Left ventricle myocardium superior (tissue), 1 donor: ENCODE measurements around the gene MARCKSL1. TPM values are rescaled to one million over a fixed set of nuclear protein-coding genes. Genes with fewer than 3 reads are reported as not detected.
A peak's percentile ranks its signal among the peaks of the same experiment; 100 is the strongest.
"Not testable (repeated sequence)": the region's sequence is repeated elsewhere in the genome, so short reads cannot be mapped to it uniquely, and the experiment has no call there.

Experiments used
- ATAC-seq: fragments of 200-7000 bp; cut with Tn5 transposase; one replicate; pipeline ENCODE4 v1.9.1; 2020; ENCODE audit warnings: mild to moderate bottlenecking, moderate library complexity
- DNase-seq: peaks from one replicate; pipeline ENCODE4 v3.0.0-alpha.2; 2020
- intact Hi-C: fragments of 100-400 bp; cut with micrococcal nuclease; formaldehyde crosslinking; loops from one replicate; pipeline ENCODE4 v1.11.0; 2022
- long read RNA-seq: library from polyadenylated mRNA; unstranded; transcript quantifications from one replicate; pipeline ENCODE4 v2.0.0, GENCODE V29; 2021
- total RNA-seq: library from RNA; stranded (reverse); fragmentation: NEBNext Ultra II Directional; extraction: Animal tissue kit (Norgen Biotek cat#: 25700); gene quantifications from one replicate; pipeline ENCODE4 v1.2.1, GENCODE V29; 2021
- donor health status: DM: no; HTN: yes; CAD: no; lungs with severe emphysema.

The MARCKSL1 gene
- 15.3 TPM for total RNA-seq
- long read RNA-seq, transcript MARCKSL1-201 (2 exons, 1,699 nt), result major isoform, 49 of 53 reads
- long read RNA-seq, partial matches to known transcripts, result 0 of 53 reads
- long read RNA-seq, other reads (novel, unspliced or antisense), result 4 of 53 reads

GRCh38 chr1:32335790-32336590 is at the start of gene MARCKSL1:
MARCKSL1 (minus strand) TSS chr1:32336233; CDS start chr1:32336033, 200 bp downstream.
- DNase-seq (peak; percentile 92), ATAC-seq (peak; percentile 79)
- intact Hi-C loops, result no loop called here

GRCh38 chr1:32380057-32380456 is 44.0 kb upstream of the MARCKSL1 start:
- DNase-seq, result no peak
- intact Hi-C loops, result no loop called here
- ATAC-seq, result no peak

GRCh38 chr1:32377541-32378220 is 41.6 kb upstream of the MARCKSL1 start:
- no peak for ATAC-seq
- intact Hi-C loops, result no loop called here
- DNase-seq, result no peak

- intact Hi-C loops, result no loop called here
Measured at GRCh38 chr1:32376199-32376598, 40.2 kb upstream of the MARCKSL1 start.

GRCh38 chr1:32373996-32374592 is 38.1 kb upstream of the MARCKSL1 start:
- intact Hi-C loops, result no loop called here
- DNase-seq, result no peak
- ATAC-seq, result no peak

More at GRCh38 chr1:32376199-32376598, 40.2 kb upstream of the MARCKSL1 start:
- DNase-seq, result no peak
- no peak for ATAC-seq

GRCh38 chr1:32372149-32372756 is 36.2 kb upstream of the MARCKSL1 start:
- no peak for ATAC-seq
- intact Hi-C loops, result no loop called here

GRCh38 chr1:32367912-32368635 is 32.0 kb upstream of the MARCKSL1 start:
- intact Hi-C loops, result no loop called here
- ATAC-seq, result no peak
- DNase-seq, result no peak

More at GRCh38 chr1:32372149-32372756, 36.2 kb upstream of the MARCKSL1 start:
- DNase-seq, result no peak

- DNase-seq (no peak), ATAC-seq (no peak)
- intact Hi-C loops, result no loop called here
Measured at GRCh38 chr1:32365445-32365844, 29.4 kb upstream of the MARCKSL1 start.

- DNase-seq (no peak), ATAC-seq (no peak)
- intact Hi-C loops, result no loop called here
Measured at GRCh38 chr1:32364836-32365235, 28.8 kb upstream of the MARCKSL1 start.

- DNase-seq (no peak), ATAC-seq (no peak)
- intact Hi-C loops, result no loop called here
Measured at GRCh38 chr1:32363713-32364112, 27.7 kb upstream of the MARCKSL1 start.

- intact Hi-C loops, result no loop called here
- ATAC-seq (peak; percentile 31), DNase-seq (no peak)
Measured at GRCh38 chr1:32362474-32363313, 26.7 kb upstream of the MARCKSL1 start, which contains the start of the genes FAM229A and TSSK3. FAM229A (minus strand) TSS chr1:32362485; CDS start chr1:32362091, 394 bp downstream. TSSK3 (plus strand) TSS chr1:32362539; CDS start chr1:32362702, 163 bp downstream.

- peak; percentile 80 for DNase-seq
- ATAC-seq, result peak; percentile 80
- intact Hi-C loops, result no loop called here
Measured at GRCh38 chr1:32361674-32362473, 25.8 kb upstream of the MARCKSL1 start.

- intact Hi-C loops, result no loop called here
- ATAC-seq (no peak), DNase-seq (no peak)
Measured at GRCh38 chr1:32361308-32361673, 25.3 kb upstream of the MARCKSL1 start.

- DNase-seq, result no peak
- ATAC-seq, result no peak
- intact Hi-C loops, result no loop called here
Measured at GRCh38 chr1:32358435-32358834, 22.4 kb upstream of the MARCKSL1 start.

GRCh38 chr1:32357614-32358013 is 21.6 kb upstream of the MARCKSL1 start:
- ATAC-seq (no peak), DNase-seq (no peak)
- intact Hi-C loops, result no loop called here

- intact Hi-C loops, result no loop called here
- ATAC-seq, result no peak
Measured at GRCh38 chr1:32356478-32356877, 20.4 kb upstream of the MARCKSL1 start.

GRCh38 chr1:32355778-32356177 is 19.7 kb upstream of the MARCKSL1 start:
- ATAC-seq, DNase-seq, intact Hi-C loops: not testable (repeated sequence)

More at GRCh38 chr1:32356478-32356877, 20.4 kb upstream of the MARCKSL1 start:
- DNase-seq, result no peak
